Smooth muscle cell (in vitro differentiated cells): ENCODE measurements around the gene FAM168A. TPM values are rescaled to one million over a fixed set of nuclear protein-coding genes. Genes with fewer than 3 reads are reported as not detected.

Experiments
- DNase-seq: peaks from one replicate; lab custom pipeline; 2025; ENCODE audit not compliant: unreplicated experiment; lab: John Stamatoyannopoulos, UW
- H2AFZ ChIP-seq: fragments of 200-600 bp; sonication (generic); 2 replicates; pipeline ENCODE4 v1.6.0; 2016; ENCODE audit warnings: antibody characterized with exemption, low read depth, mild to moderate bottlenecking
- H3F3A ChIP-seq: fragments of 200-600 bp; sonication (generic); 2 replicates; pipeline ENCODE4 v1.6.0; 2017; ENCODE audit warnings: antibody characterized with exemption, low read depth
- H3K27ac ChIP-seq: fragments of 200-600 bp; sonication (generic); 2 replicates; pipeline ENCODE4 v1.5.1; 2016; ENCODE audit warnings: low read depth, mild to moderate bottlenecking
- H3K27me3 ChIP-seq: fragments of 200-600 bp; sonication (generic); 2 replicates; pipeline ENCODE4 v1.6.1; 2016; ENCODE audit warnings: low read depth, mild to moderate bottlenecking
- H3K36me3 ChIP-seq: fragments of 200-600 bp; sonication (generic); 2 replicates; pipeline ENCODE4 v1.5.1; 2016; ENCODE audit warnings: low read depth
- H3K4me1 ChIP-seq: fragments of 200-600 bp; sonication (generic); 2 replicates; pipeline ENCODE4 v1.5.1; 2016; ENCODE audit warnings: low read depth
- H3K4me2 ChIP-seq: fragments of 200-600 bp; sonication (generic); 2 replicates; pipeline ENCODE4 v1.6.0; 2016; ENCODE audit warnings: mild to moderate bottlenecking
- H3K4me3 ChIP-seq: fragments of 200-600 bp; sonication (generic); 2 replicates; pipeline ENCODE4 v1.5.1; 2016; ENCODE audit warnings: mild to moderate bottlenecking
- H3K79me2 ChIP-seq: fragments of 200-600 bp; sonication (generic); 2 replicates; pipeline ENCODE4 v1.6.0; 2016; ENCODE audit warnings: low read depth, mild to moderate bottlenecking
- H3K9ac ChIP-seq: fragments of 200-600 bp; sonication (generic); 2 replicates; pipeline ENCODE4 v1.6.0; 2016; ENCODE audit warnings: low read depth
- H3K9me3 ChIP-seq: fragments of 200-600 bp; sonication (generic); replicated peaks from 2 replicates; pipeline ENCODE4 v1.5.1; 2016; ENCODE audit warnings: low read depth
- H4K20me1 ChIP-seq: fragments of 200-600 bp; sonication (generic); 2 replicates; pipeline ENCODE4 v1.6.0; 2016; ENCODE audit warnings: low read depth
- CTCF ChIP-seq: fragments of 200-600 bp; sonication (generic); IDR thresholded peaks from 2 replicates; pipeline ENCODE4 v1.5.1; 2017; ENCODE audit warnings: borderline replicate concordance, mild to moderate bottlenecking, antibody characterized with exemption; ENCODE audit not compliant: insufficient read depth, poor library complexity, severe bottlenecking
- WGBS: methylation state at CpG from one replicate; pipeline ENCODE4 v1.1.7; 2016; ENCODE audit warnings: low lambda C conversion rate; 5-methylcytosine and 5-hydroxymethylcytosine counted together
- polyA plus RNA-seq: library from polyadenylated mRNA; unstranded; fragments of >200 nt; fragmentation: Nextera tagmentation; extraction: Ambion mirVana; gene quantifications from 2 replicates; pipeline ENCODE4 v1.2.1, GENCODE V29; 2016
- total RNA-seq: library from RNA; depleted of rRNA; stranded (reverse); fragments of >200 nt; gene quantifications from 2 replicates; pipeline ENCODE4 v1.2.3, GENCODE V29; 2014

The FAM168A gene
- total and polyA plus RNA-seq, 2 experiments from 2014 or later, result 10.8 to 32.5 TPM

GRCh38 chr11:73381589-73381988, 216.3 kb downstream of the FAM168A start:
- Histone ChIP-seq H3K4me1 (peaks cover 10% of the 10 kb centered on the region), H3K36me3 (no peaks in the 10 kb centered on the region), H4K20me1 (peaks cover 83% of the 10 kb centered on the region), H2AFZ (no peak overlapping the region), H3K79me2 (peaks cover 33% of the 10 kb centered on the region), H3K9ac (no peak overlapping the region), H3K4me3 (no peak overlapping the region), H3K27ac (no peak overlapping the region), H3K27me3 (no peaks in the 10 kb centered on the region), H3F3A (no peaks in the 10 kb centered on the region), H3K9me3 (no peaks in the 10 kb centered on the region), H3K4me2 (no peak overlapping the region)
- TF ChIP-seq CTCF, result no peak
- DNase-seq, result no peak
- 83% methylated on average over 6 of the region's 6 CpGs for WGBS

GRCh38 chr11:73380897-73381410, 217.0 kb downstream of the FAM168A start:
- Histone ChIP-seq H4K20me1 (peaks cover 77% of the 10 kb centered on the region), H3K79me2 (peaks cover 26% of the 10 kb centered on the region), H3K9me3 (no peaks in the 10 kb centered on the region), H3K9ac (no peak overlapping the region), H3F3A (no peaks in the 10 kb centered on the region), H3K36me3 (no peaks in the 10 kb centered on the region), H2AFZ (no peak overlapping the region), H3K4me2 (no peak overlapping the region), H3K4me1 (peaks cover 10% of the 10 kb centered on the region), H3K27me3 (no peaks in the 10 kb centered on the region), H3K27ac (no peak overlapping the region), H3K4me3 (no peak overlapping the region)
- TF ChIP-seq CTCF, result no peak
- WGBS, result 88% methylated on average over 4 of the region's 4 CpGs
- DNase-seq, result no peak

GRCh38 chr11:73380331-73380730, 217.6 kb downstream of the FAM168A start:
- Histone ChIP-seq H3K79me2 (peaks cover 22% of the 10 kb centered on the region), H4K20me1 (peaks cover 71% of the 10 kb centered on the region), H3K4me2 (no peak overlapping the region), H3K27ac (no peak overlapping the region), H3K9ac (no peak overlapping the region), H3F3A (peaks cover 5% of the 10 kb centered on the region), H3K4me1 (peaks cover 5% of the 10 kb centered on the region), H3K36me3 (no peaks in the 10 kb centered on the region), H2AFZ (no peak overlapping the region), H3K27me3 (no peaks in the 10 kb centered on the region), H3K4me3 (no peak overlapping the region), H3K9me3 (no peaks in the 10 kb centered on the region)
- TF ChIP-seq CTCF, result no peak
- WGBS, result 94% methylated on average over 7 of the region's 7 CpGs
- no peak for DNase-seq

DNA sequence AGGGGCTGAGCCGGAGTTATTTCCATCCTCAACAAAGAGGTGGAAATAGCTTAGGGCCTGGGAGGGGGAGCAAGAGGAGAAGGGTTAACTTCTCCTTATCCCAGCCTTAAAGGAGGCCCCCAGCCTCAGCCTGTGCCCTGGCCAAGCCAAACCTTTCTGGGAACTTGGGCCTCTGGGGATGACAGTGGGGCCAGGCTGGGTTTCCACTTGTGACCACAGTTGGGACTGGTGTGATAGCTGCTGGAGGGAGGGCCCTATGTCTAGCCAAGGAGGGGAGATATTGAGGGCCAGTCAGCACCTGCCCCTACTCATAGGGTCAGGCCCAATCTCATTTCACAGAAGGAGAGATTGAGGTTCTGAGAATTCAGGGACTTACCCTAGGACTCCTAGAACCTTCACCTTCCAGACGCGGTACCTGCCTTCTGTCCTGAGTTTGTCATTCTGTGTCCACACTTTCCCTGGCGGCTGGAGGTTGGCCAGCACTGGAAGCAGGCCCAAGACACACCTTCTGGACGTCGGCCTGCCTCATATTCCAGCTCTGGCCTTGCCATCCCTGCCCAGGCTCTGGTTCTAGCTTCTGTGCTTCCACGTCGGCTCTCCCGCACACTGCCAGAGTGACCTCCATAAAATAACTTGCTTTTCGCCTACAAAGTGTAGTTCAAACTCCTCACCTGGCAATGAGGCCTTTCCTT, 218.6 kb downstream of the FAM168A start:
- Histone ChIP-seq H3K9me3 (no peaks in the 10 kb centered on the region), H2AFZ (no peak overlapping the region), H3K27me3 (no peaks in the 10 kb centered on the region), H4K20me1 (peaks cover 66% of the 10 kb centered on the region), H3K4me1 (peaks cover 5% of the 10 kb centered on the region), H3K27ac (no peak overlapping the region), H3K36me3 (no peaks in the 10 kb centered on the region), H3K79me2 (peaks cover 18% of the 10 kb centered on the region), H3F3A (peaks cover 5% of the 10 kb centered on the region), H3K9ac (no peak overlapping the region), H3K4me2 (no peak overlapping the region), H3K4me3 (no peak overlapping the region)
- no peak for DNase-seq
- TF ChIP-seq CTCF, result no peak
- 94% methylated on average over 10 of the region's 10 CpGs for WGBS
